Inflammatory macrophage treated with lipopolysaccharide for 4 hours (primary cell): ENCODE results near the gene RNPEPL1.

Experiments
- DNase-seq: peaks from one replicate; pipeline ENCODE4 v3.0.0-alpha.2; 2020

The RNPEPL1 gene

DNA sequence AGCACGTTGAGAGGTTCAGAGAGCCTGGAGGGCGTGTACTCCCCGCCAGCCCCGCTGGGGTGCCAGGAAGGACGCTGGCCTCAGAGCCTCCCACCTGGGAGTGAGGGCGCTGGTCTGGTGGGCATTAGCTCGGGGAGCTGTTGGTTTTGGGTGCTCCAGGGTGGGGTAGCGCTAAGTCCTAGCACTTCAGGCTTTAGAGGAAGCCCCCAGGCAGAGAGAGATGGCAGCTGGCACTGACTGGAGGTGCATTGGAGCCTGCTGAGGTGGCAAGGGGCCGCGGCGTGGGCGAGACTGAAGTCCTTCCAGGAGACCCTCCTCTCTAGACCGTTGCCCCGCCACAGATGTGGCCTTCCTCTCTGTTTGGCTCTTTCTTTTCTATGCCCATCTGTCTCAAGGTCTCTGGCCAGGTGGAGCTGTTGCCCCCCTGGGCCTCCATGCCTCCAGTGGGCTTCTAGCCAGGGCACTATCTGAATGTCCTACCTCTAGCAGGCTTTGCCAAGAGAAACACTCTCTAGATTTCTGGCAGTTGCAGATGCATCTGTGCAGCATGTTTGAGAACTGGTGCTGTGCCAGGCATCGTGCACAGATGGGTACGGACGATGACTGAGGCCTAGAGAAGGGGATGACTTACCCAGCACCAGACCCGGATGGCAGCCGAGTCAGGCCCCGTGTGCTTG, 24.9 kb downstream of the RNPEPL1 start:
- DNase-seq = no peak

DNA sequence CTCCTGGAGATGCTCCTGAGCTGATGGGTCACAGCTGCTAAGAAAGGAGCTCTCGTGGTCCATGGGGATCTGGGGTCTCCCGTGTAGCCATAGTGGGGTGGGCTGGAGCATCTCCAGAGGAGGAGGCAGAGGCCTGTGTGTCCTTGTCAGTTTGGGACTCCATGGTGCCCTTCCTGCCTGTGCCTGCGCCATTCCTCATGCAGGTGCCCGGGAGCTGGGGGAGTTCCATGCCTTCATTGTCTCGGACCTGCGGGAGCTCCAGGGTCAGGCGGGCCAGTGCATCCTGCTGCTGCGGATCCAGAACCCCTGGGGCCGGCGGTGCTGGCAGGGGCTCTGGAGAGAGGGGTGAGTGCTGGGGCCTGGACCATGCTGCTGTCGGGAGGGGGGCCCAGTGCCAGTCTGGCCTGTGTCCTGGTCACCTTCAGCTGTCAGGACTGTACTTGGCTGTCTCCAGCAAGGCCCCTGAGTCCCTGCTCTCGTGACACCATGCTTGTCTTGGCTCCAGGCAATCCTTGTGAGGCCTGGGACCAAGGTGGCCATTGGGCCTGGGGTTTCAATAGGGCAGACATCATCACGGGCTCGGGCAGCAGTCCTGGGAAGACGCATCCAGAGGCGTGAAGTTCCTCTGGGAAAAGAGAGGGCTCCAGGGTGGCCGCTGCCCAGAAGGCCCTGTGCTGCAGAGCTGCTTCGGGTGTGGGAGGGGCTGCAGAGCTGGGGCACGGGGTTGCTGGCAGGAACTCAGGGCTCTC, 25.6 kb downstream of the RNPEPL1 start:
- no peak for DNase-seq

DNA sequence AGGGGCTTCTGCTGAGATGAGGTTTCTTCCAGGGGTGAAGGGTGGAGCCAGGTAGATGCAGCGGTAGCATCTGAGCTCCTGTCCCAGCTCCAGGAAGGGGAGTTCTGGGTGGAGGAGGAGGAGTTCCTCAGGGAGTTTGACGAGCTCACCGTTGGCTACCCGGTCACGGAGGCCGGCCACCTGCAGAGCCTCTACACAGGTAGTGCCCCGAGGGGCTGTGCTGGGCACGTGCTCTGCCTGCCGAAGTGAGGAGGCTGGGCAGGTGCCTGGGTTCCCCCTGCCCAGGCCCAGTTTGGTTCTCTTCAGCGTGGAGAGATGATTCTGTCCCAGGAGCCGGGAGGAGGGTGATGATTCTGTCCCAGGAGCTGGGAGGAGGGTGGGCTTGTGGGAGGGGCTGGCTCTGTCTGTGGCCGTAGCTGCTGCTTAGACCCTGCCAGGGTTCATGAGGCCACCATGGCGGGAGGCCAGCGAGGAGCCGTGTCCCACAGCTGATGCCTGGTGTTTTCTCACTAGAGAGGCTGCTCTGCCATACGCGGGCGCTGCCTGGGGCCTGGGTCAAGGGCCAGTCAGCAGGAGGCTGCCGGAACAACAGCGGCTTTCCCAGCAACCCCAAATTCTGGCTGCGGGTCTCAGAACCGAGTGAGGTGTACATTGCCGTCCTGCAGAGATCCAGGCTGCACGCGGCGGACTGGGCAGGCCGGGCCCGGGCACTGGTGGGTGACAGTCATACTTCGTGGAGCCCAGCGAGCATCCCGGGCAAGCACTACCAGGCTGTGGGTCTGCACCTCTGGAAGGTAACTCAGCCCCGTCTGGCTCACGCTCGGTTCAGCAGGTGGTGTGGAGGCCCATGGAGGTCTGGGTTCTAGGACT, 26.5 kb downstream of the RNPEPL1 start:
- no peak for DNase-seq

DNA sequence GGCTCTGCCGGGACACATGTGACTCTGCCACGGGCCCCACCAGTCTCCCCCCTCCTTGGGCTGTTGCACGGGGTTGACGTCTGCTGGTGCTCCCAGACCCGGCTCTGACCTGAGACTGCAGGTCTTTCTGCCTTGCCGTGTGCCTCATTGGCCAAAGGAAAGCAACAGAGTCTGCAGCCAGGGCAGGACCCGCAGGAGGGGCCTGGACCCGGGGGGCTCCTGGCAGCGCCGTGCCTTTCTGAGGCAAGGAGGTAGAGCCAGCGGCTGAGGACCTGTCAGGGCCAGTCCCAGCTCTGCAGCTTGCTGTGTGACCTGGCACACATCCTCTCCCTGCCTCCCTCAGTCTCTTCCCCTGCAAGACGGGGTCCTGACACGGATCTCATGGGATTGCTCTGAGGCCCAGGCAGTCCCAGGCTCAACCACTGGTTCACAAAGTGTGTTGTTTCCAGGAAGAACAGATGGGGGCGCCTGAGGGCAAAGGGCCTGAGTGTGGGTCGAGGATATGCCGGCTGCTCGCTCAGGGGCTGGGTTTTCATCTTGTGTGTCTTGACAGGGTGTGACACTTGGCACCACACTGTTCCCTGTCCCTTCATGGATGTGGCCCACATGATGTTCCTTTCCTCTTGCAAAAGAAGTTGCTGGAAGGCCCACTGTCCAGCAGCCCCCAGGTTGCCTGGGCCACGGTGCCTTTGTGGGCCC, 27.2 kb downstream of the RNPEPL1 start:
- DNase-seq = peak; percentile 26

DNA sequence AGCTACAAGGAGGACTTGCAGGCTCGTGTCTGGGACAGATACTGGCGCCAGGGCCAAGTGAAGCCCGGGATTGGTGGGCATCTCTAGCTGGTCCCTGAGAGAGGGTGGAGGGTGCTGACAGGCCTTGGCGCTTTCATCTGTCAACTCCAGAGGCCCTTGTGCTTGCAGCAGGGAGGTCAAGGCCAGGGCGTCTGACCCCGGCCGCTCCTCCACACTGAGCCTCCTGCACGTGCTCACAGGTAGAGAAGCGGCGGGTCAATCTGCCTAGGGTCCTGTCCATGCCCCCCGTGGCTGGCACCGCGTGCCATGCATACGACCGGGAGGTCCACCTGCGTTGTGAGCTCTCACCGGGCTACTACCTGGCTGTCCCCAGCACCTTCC, 27.8 kb downstream of the RNPEPL1 start:
- no peak for DNase-seq

DNA sequence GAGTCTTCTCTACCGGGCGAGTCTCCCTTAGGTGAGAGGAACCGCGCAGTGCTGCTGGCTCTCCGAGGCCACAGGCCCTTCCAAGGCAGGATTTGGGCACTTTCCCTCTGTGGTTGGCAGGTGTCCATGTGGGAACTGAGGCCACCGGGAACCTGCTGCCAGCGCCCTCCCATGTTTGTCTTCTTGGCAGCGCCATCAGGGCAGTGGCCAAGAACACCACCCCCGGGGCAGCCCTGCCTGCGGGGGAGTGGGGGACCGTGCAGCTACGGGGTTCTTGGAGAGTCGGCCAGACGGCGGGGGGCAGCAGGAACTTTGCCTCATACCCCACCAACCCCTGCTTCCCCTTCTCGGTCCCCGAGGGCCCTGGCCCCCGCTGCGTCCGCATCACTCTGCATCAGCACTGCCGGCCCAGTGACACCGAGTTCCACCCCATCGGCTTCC, 28.2 kb downstream of the RNPEPL1 start:
- no peak for DNase-seq

GRCh38 chr2:240597054-240597418, 28.8 kb downstream of the RNPEPL1 start:
- DNase-seq = no peak

DNA sequence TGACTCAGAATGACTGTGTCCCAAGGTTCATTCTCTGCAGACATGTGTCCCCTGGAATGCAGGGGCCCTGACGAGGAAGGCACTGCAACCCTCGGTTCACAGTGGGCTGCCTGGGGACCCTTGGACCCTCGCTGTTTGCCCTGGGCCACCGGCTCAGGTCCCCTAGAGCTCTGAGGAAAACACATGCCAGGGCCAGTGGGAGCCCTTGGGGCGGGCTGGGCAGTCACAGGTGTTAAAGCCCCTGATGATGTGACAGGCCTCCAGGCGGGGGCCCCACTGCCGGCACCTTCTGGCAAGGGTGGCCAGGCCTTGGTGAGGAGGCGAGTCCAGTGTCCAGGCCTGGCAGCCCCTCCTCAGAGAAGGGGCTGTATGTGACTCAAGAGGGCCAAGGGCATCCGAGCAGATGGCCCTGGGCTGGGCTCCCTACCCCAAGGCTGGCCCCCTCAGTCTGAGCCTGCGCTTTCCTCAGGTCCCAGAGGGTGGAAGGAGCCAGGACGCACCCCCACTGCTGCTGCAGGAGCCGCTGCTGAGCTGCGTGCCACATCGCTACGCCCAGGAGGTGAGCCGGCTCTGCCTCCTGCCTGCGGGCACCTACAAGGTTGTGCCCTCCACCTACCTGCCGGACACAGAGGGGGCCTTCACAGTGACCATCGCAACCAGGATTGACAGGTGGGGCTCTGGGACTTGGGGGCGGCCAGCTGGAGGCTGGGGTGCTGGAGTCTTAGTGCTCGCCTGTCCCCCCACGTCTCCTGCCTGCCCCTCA, 29.3 kb downstream of the RNPEPL1 start:
- DNase-seq = no peak

DNA sequence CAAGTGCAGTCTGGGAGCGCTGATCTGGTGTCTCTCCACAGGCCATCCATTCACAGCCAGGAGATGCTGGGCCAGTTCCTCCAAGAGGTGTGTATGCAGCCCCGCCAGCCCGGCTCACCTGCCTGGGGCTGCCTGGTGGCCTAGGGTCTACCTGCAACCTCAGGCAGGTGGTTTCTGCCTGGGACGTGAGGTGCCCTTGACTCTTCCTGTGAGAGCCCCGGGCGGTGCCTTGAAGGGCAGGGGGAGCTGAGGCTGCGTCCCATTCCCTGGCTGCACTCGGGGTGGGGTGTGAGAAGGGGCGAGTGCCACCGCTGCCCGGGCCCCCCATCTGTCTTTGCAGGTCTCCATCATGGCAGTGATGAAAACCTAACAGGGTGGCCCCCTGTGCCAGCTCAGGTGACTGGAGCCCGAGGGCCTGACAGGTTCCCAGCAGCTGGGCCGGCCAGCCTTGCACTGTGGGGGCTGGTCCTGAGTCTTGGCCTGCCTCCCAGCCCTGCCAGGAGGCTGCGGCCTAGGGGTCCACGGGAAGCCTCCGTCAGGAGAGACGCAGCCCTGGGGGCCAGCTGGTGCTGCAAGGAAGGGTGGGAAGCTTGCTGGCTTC, 30.1 kb downstream of the RNPEPL1 start:
- DNase-seq = no peak

DNA sequence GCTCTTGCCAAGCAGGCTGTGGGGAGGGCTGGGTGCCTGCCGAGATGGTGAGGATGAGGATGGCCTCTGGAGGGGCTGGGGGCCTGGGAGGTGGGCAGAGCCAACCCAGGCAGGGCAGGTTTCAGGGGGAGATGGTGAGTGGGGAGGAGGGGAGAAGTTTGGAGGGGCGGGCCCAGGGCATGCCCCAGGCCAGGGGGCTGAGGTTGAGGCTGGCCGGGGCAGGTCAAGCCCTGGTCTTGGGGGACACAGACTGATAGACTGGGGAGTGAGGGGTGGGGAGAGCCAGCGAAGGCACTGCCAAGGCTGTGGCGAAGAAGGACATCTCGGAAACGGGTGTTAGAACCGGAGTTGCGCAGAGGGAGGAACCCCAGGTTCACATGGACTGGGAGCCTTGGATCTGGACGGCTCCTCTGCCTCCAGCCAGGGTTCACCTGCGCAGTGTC, 30.9 kb downstream of the RNPEPL1 start:
- DNase-seq = no peak

DNA sequence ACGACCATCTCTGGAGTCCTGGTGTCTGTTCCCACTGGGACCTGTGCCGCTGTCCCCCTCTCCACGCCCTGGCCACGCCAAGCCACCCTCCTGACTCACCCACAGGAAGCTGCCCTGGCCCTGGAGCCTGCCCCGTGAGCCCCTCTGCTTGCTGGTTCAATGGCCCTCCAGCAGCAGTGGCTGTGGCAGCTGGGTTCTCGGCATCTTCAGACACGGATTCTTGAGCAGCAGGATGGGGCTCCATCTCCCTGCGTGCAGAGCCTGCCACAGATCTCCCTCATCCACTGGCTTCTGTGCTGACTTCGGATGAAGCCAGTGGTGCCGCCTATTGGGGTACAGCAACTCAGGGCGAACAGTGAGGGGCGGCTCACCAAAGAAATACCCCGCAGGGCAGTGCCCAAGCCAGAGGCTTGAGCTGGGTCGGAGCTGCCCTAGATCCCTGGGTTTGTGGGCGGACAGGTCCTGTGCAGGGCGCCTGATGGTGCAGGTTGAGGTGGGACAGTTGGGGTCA, 32.2 kb downstream of the RNPEPL1 start:
- DNase-seq = no peak

DNA sequence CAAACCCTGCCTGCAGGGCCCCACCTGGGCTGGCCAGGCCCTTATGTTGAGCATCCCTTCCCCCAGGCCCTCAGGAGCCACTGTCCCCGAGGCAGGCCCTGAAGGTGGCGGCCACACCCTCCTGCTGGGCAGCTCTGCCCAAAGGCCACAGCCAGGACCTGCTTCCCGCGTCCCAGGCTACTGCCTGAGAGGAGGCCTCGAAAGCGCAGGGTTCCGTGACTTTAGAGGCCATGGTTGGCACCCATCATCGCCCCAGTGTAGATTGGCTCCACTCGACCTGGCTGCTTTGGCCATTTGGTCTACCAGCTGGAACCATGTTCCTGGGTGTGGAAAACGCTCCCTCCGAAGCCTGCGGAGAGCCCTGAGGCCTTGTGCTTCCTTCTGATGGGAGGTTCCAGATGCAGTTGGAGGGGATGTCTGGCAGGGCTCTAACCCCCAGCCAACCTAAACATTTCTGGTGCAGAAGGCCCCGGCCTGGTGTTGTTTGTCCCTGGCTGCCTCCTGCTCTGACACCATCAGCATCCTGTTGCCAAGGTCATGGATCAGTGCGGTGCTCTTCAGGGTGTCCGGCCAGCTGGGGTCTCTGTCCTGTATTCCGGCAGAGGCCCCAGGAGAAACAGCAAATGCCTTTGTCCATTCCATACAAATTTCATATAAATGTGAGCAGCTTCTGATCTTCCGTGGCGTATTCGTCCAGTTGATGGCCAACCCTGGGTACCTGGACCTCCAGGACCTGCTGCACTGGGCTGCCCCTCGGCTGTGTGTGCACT, 33.0 kb downstream of the RNPEPL1 start:
- no peak for DNase-seq

DNA sequence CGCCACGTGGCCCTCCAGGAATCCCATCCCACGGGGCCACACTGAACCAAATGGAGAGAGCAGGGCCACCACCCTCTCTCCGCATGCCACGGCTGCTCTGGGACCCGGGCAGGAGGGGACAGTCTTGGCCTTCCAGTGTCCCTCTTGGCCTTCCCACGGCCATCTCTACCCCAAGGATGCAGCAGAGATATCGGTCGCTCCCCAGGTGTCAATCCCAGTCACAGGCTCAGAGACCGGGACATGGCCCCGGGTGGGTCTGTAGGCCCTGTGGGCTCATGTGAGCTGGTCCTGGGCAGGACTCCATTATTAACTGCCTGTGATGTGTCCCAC, 33.5 kb downstream of the RNPEPL1 start:
- DNase-seq = no peak

GRCh38 chr2:240602266-240603050, 34.2 kb downstream of the RNPEPL1 start:
- no peak for DNase-seq

- no peak for DNase-seq
Measured at GRCh38 chr2:240603081-240603835, 35.0 kb downstream of the RNPEPL1 start.

GRCh38 chr2:240603846-240604245, 35.6 kb downstream of the RNPEPL1 start:
- DNase-seq = no peak

DNA sequence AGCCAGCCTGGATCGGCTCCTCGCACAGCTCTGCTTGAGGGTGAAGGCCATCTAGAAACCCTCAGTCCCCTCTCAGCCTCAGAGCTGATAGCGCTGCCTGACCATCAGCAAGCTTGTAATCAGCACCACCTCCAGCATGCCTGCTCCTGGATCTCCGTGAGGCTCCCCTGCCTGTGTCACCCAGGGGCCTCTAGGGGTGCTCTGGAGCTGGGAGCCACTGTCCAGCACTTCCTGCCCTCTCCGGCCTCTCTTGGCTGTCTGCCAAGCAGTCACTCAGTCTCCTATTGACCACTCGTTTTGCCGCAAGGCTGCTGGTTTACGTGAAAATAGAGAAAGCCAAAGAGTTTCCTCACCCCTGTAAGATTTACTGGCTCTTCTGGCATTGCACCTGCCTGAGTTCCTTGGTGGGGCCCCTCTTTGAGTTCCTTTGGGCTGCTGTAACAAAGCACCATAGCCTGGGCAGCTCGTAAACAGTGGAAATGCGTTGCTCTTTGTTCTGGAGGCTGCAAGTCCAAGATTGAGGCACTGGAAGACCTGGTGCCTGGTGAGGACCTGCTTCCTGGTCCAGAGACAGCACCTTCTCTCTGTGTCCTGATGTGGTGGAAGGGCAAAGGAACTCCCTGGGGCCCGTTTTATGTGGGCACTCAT, 36.1 kb downstream of the RNPEPL1 start:
- peak; percentile 79 for DNase-seq

DNA sequence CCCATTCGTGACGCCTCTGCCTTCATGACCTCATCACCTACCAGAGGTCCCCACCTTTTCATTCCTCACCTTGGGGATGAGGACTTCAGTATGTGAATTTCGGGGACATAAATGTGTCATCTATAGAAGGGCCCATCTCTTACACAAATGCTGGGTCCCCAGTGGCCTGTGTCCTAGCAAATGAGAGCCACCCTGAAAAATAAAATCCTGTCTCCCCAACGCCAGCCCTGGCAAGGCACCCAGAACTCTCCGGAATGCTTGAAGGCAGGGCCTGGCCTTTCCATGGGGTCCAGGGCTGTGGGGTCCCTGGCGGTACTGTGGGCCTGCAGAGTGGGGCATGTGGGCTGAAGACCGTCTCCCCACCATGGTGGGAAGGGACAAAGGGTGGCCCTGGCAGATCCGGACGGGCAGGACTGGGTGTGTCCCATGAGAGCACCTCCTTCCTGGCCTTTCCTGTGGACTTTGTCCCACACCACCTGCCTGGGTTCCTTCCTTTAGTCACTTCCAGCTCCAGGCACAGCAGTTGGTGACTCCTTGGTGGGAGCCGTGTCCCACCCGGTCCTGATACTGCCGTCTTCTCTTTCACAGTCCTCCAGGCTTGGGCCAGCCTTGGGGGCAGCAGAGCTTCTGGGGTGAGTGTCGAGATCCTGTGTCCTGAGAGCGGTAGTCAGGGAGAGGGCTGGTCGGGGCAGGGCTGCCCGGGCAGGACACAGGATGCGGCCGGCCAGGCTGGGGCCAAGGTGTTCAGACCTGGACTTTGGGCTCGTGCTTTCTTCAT, 36.8 kb downstream of the RNPEPL1 start:
- DNase-seq = no peak
